Esophagus muscularis mucosa (tissue), 4 donors: ENCODE data around the gene FATE1. TPM values are rescaled to one million over a fixed set of nuclear protein-coding genes. Genes with fewer than 3 reads are reported as not detected.

Source experiments
- DNase-seq: peaks from one replicate; pipeline ENCODE4 v3.0.0-alpha.2; 2017; ENCODE audit errors: extremely low spot score
- H3K27ac ChIP-seq, 4 donors: fragments of 200-600 bp; sonication (generic); replicated peaks in 1 of 4; 1 replicate in 3 of 4; 2 replicates in 1 of 4; pipeline ENCODE4 v1.5.1; 2016 to 2019; ENCODE audit warnings: mild to moderate bottlenecking in 1 of 4
- H3K27me3 ChIP-seq, 4 donors: fragments of 200-600 bp; sonication (generic); one replicate each; pipeline versions ENCODE4 v1.5.1 to v1.6.0; 2016 to 2019
- H3K36me3 ChIP-seq, 4 donors: fragments of 200-600 bp; sonication (generic); one replicate each; pipeline ENCODE4 v1.5.1; 2016 to 2019
- H3K4me1 ChIP-seq, 4 donors: fragments of 200-600 bp; sonication (generic); one replicate each; pipeline ENCODE4 v1.5.1; 2016 to 2019
- H3K4me3 ChIP-seq, 4 donors: fragments of 200-600 bp; sonication (generic); 1 replicate in 2 of 4; 2 replicates in 2 of 4; pipeline ENCODE4 v1.5.1; 2016 to 2019; ENCODE audit warnings: mild to moderate bottlenecking in 4 of 4, moderate library complexity in 1 of 4
- H3K9me3 ChIP-seq, 4 donors: fragments of 200-600 bp; sonication (generic); 1 replicate in 3 of 4; 2 replicates in 1 of 4; pipeline ENCODE4 v1.5.1; 2016 to 2019
- EP300 ChIP-seq: sonication (generic); formaldehyde crosslinking; IDR thresholded peaks from one replicate; pipeline ENCODE4 v1.6.1; 2017; ENCODE audit warnings: antibody characterized with exemption
- POLR2A ChIP-seq: fragments of 450-650 bp; IDR thresholded peaks from one replicate; pipeline ENCODE4 v1.6.1; 2017; ENCODE audit warnings: antibody characterized with exemption, moderate library complexity, mild to moderate bottlenecking, low read depth
- POLR2AphosphoS5 ChIP-seq, 2 donors: sonication (generic); formaldehyde crosslinking; IDR thresholded peaks; one replicate each; pipeline ENCODE4 v1.6.1; 2017; ENCODE audit warnings: antibody characterized with exemption in 2 of 2
- WGBS: methylation state at CpG from one replicate; pipeline ENCODE4 v1.1.5; 2018; 5-methylcytosine and 5-hydroxymethylcytosine counted together
- intact Hi-C: fragments of 100-400 bp; cut with DNase I; formaldehyde crosslinking; loops from one replicate; pipeline ENCODE4 v1.15.1; 2023
- total RNA-seq, 4 donors: library from RNA; depleted of rRNA; stranded (reverse); fragments of >200 nt; gene quantifications; one replicate each; pipeline versions ENCODE4 v1.1.0 to v1.2.1, GENCODE V29; 2016
- TF ChIP-seq, protein P1 (sequence below), 3 experiments: fragments of 200-600 bp in 2 of 3; fragments of 450-650 bp in 1 of 3; sonication (generic) in 2 of 3; IDR thresholded peaks; one replicate each; pipeline ENCODE4 v1.5.1; 2017 to 2019; ENCODE audit warnings: antibody characterized with exemption in 3 of 3, mild to moderate bottlenecking in 2 of 3, moderate library complexity in 1 of 3

FATE1 gene
- total RNA-seq, 4 donors from 2014 or later, result not detected

DNA sequence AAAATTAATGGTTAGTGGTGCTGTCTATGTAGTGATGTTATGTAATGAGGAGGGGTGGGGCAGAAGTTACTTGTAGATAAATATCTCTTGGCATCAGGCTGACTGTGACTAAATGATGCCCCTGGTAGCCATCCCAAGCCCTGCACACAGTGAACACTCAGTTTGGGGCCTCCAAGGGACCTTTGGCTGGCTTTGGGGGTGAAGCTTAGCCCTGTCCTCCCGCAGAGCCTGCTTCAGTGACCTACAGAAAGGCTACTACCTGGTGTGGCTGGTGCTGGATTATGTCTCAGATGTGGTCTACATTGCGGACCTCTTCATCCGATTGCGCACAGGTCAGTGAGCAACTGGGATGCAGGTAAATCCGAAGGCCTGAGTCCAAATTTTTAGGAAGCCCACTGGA lies 26.5 kb downstream of the FATE1 start:
- WGBS, result 100% methylated on average over 1 of the region's 5 CpGs
- Histone ChIP-seq H3K4me1 (no peaks in the 10 kb centered on the region), H3K4me3 (no peak overlapping the region), H3K27ac (no peak overlapping the region), H3K36me3 (no peaks in the 10 kb centered on the region), H3K9me3 (no peaks in the 10 kb centered on the region), H3K27me3 (no peaks in the 10 kb centered on the region)
- no peak for DNase-seq
- intact Hi-C loops, result no loop called here
- TF ChIP-seq POLR2A (no peak), POLR2AphosphoS5 (IDR thresholded peaks at IDR 0.05) (no peak), EP300 (no peak)
- TF ChIP-seq, protein P1, sequence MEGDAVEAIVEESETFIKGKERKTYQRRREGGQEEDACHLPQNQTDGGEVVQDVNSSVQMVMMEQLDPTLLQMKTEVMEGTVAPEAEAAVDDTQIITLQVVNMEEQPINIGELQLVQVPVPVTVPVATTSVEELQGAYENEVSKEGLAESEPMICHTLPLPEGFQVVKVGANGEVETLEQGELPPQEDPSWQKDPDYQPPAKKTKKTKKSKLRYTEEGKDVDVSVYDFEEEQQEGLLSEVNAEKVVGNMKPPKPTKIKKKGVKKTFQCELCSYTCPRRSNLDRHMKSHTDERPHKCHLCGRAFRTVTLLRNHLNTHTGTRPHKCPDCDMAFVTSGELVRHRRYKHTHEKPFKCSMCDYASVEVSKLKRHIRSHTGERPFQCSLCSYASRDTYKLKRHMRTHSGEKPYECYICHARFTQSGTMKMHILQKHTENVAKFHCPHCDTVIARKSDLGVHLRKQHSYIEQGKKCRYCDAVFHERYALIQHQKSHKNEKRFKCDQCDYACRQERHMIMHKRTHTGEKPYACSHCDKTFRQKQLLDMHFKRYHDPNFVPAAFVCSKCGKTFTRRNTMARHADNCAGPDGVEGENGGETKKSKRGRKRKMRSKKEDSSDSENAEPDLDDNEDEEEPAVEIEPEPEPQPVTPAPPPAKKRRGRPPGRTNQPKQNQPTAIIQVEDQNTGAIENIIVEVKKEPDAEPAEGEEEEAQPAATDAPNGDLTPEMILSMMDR (IDR thresholded peaks at IDR 0.05), result no peak

- Histone ChIP-seq H3K9me3 (no peaks in the 10 kb centered on the region), H3K27me3 (no peaks in the 10 kb centered on the region), H3K4me3 (no peak overlapping the region), H3K27ac (no peak overlapping the region), H3K4me1 (no peaks in the 10 kb centered on the region), H3K36me3 (no peaks in the 10 kb centered on the region)
- no peak for DNase-seq
- intact Hi-C loops, result no loop called here
- 88% methylated on average over 19 of the region's 21 CpGs for WGBS
- TF ChIP-seq EP300 (no peak), POLR2A (no peak), POLR2AphosphoS5 (IDR thresholded peaks at IDR 0.05) (no peak)
- TF ChIP-seq, protein P1 (IDR thresholded peaks at IDR 0.05), result no peak
Observed at GRCh38 chrX:151743651-151744470, 28.0 kb downstream of the FATE1 start.

DNA sequence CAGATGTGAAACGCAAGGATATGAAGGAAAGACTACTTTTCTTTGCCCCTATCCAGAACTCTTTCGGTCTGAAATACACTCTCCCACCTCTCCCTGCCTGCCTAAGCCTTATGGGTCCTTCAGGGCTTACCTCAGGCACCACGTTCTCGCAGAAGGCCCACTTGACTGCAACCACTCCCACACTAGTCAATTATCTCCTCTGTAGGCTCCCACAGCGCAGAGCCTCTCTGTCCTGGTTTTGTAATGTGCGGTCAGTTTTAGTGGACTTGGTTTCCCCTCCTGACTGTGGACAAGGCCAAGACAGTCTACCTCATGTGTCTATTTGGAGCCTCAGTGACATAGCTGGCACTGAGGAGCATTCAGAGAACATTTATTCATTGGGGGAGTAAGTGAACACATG lies 29.8 kb downstream of the FATE1 start:
- Histone ChIP-seq H3K4me3 (no peak overlapping the region), H3K36me3 (no peaks in the 10 kb centered on the region), H3K9me3 (no peaks in the 10 kb centered on the region), H3K4me1 (no peaks in the 10 kb centered on the region), H3K27me3 (no peaks in the 10 kb centered on the region), H3K27ac (no peak overlapping the region)
- intact Hi-C loops, result no loop called here
- WGBS, result 77% methylated on average over 6 of the region's 6 CpGs
- DNase-seq, result no peak
- TF ChIP-seq POLR2A, result no peak
- no peak for TF ChIP-seq POLR2AphosphoS5 (IDR thresholded peaks at IDR 0.05)
- TF ChIP-seq EP300, result no peak

- TF ChIP-seq POLR2AphosphoS5 (IDR thresholded peaks at IDR 0.05) (no peak), POLR2A (no peak), EP300 (no peak)
- TF ChIP-seq, protein P1 (IDR thresholded peaks at IDR 0.05), result no peak
- intact Hi-C loops, result no loop called here
- WGBS, result 67% methylated on average over 2 of the region's 2 CpGs
Observed at GRCh38 chrX:151746502-151746901, 30.7 kb downstream of the FATE1 start.

DNA sequence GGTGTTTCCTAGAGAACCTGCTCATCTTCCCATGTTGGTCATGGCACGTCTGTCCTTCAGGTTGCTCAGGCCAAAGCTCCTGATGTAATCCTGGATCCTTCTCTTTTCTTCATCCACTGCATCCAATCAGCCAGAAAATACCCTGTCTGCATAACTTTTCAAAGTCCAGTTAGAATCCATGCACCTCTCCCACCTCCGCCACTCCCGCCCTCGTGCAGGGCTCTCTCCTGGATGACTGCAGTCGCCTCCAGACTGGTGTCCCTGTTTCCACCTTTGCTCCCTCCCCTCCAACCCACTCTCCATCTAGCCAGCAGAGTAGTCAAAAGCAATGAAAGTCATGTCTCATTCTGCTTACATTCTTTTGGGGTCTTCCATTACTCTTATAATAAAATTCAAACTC lies 34.7 kb downstream of the FATE1 start:
- H3K36me3 ChIP-seq, result no peaks in the 10 kb centered on the region
- no peak overlapping the region for H3K4me3 ChIP-seq
- 87% methylated on average over 5 of the region's 5 CpGs for WGBS
- H3K4me1 ChIP-seq, result peaks cover 0 to 5% (median 0%) of the 10 kb centered on the region in 4 donors
- H3K27ac ChIP-seq, result no peak overlapping the region
- H3K27me3 ChIP-seq, result peaks cover 0 to 7% (median 0%) of the 10 kb centered on the region in 4 donors
- no peaks in the 10 kb centered on the region for H3K9me3 ChIP-seq
- no peak for DNase-seq
- intact Hi-C loops, result loop anchor here (5.0 kb wide), 1 partner anchor 882 kb away; no protein-coding TSS in a partner anchor
- TF ChIP-seq EP300, result no peak

More at GRCh38 chrX:151746502-151746901, 30.7 kb downstream of the FATE1 start:
- H3K36me3 ChIP-seq, result no peaks in the 10 kb centered on the region
- H3K9me3 ChIP-seq, result no peaks in the 10 kb centered on the region
- no peak for DNase-seq
- H3K4me1 ChIP-seq, result no peaks in the 10 kb centered on the region
- no peak overlapping the region for H3K27ac ChIP-seq
- H3K4me3 ChIP-seq, result no peak overlapping the region
- no peaks in the 10 kb centered on the region for H3K27me3 ChIP-seq
